ENCODE data around the gene SPTA1. TPM values are rescaled to one million over a fixed set of nuclear protein-coding genes. Genes with fewer than 3 reads are reported as not detected.

Gene SPTA1
- total and polyA plus RNA-seq, 2 of the 8 experiments (the other 6 are each of a cell fraction or from before 2014, with no cell fraction given), result not detected

DNA sequence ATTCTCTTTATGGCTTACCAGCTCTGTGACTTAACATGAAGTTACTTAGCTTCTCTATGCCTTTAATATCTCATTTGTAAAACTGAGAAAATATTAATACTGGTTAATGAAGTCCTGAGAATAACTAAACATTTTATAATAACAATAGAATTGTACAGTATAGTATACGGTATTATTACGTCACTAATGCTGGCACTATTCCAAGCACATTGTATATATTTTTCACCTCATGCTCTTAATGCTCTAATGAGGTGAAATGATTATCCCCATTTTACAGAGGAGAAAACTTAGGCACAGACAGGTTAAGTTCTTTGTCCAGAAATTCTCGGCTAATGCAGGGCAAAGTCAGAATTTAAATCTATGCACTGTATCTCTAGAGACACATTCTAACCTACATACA lies 33.1 kb upstream of the SPTA1 start:
- H2BK15ac ChIP-seq (ENCODE audit: low read length), result no peak overlapping the region
- no peaks in the 10 kb centered on the region for H3K4me1 ChIP-seq (replicated peaks in 1 of 4; ENCODE audit: control insufficient read depth in 3 of 4, insufficient read depth in 4 of 4, low read length in 3 of 4)
- no peak overlapping the region for H3K56ac ChIP-seq (replicated peaks; ENCODE audit: insufficient read length, low read depth, low read length)
- FAIRE-seq (no peak), DNase-seq (ENCODE audit: low read depth in 1 of 2, low spot score in 2 of 2) (no peak)
- H3K14ac ChIP-seq (ENCODE audit: insufficient read length), result no peak overlapping the region
- H3K4me3 ChIP-seq (ENCODE audit: extremely low read depth in 1 of 4, insufficient read depth in 2 of 4, low read depth in 3 of 4, low read length in 4 of 4), result no peak overlapping the region
- no peaks in the 10 kb centered on the region for H3K36me3 ChIP-seq (ENCODE audit: control insufficient read depth in 2 of 4, insufficient read depth in 4 of 4, low read length in 3 of 4)
- POLR2A ChIA-PET (ENCODE audit: partially characterized antibody), result interaction anchor here (1.0 kb wide), 1 partner anchor 14 kb away, joined by 3 read pairs; no protein-coding TSS in a partner anchor
- H3K27ac ChIP-seq (ENCODE audit: low read depth, low read length), result no peak overlapping the region
- CTCF ChIA-PET (ENCODE audit: partially characterized antibody), result no interaction called here
- no peak overlapping the region; the same call in 1 of the 2 replicates for H2AFZ ChIP-seq (ENCODE audit: low read length)
- H3K79me1 ChIP-seq (ENCODE audit: low read depth, low read length), result no peaks in the 10 kb centered on the region
- no peak overlapping the region for H2BK120ac ChIP-seq (replicated peaks; ENCODE audit: low read depth, low read length)
- no peak overlapping the region for H4K5ac ChIP-seq (ENCODE audit: insufficient read length, low read depth, low read length)
- H3K23me2 ChIP-seq (ENCODE audit: low read depth, low read length), result no peaks in the 10 kb centered on the region
- H2BK20ac ChIP-seq (ENCODE audit: low read length), result no peak overlapping the region
- H4K20me1 ChIP-seq (replicated peaks in 1 of 2; ENCODE audit: control insufficient read depth in 1 of 2, insufficient read depth in 2 of 2, low read length in 2 of 2), result no peaks in the 10 kb centered on the region
- H3K79me2 ChIP-seq (ENCODE audit: control insufficient read depth in 1 of 2, insufficient read depth in 2 of 2, low read length in 2 of 2), result no peaks in the 10 kb centered on the region
- WGBS, 2 experiments (ENCODE audit: extremely low coverage in 1 of 2, insufficient coverage in 1 of 2, insufficient read length in 1 of 2, insufficient replicate concordance in 2 of 2, low coverage in 1 of 2, low lambda C conversion rate in 2 of 2, missing lambda C conversion rate in 1 of 2), result 88% methylated on average over 3 of the region's 3 CpGs; no CpG with 5 or more reads in 1 of the 2 experiments
- no peak overlapping the region for H4K8ac ChIP-seq (ENCODE audit: extremely low read depth, insufficient read depth, low read length)
- no peaks in the 10 kb centered on the region for H3K27me3 ChIP-seq (replicated peaks in 1 of 4; ENCODE audit: control insufficient read depth in 3 of 4, extremely low read depth in 1 of 4, insufficient read depth in 3 of 4, low read length in 3 of 4)
- H3K9me3 ChIP-seq (ENCODE audit: insufficient read depth in 2 of 2, low read depth in 1 of 2, low read length in 1 of 2), result no peaks in the 10 kb centered on the region
- H3K23ac ChIP-seq (ENCODE audit: insufficient read length), result no peak overlapping the region
- H3K4ac ChIP-seq (replicated peaks; ENCODE audit: insufficient read length, low read depth, low read length), result no peak overlapping the region
- H3K4me2 ChIP-seq (ENCODE audit: insufficient read depth in 1 of 2, low read depth in 2 of 2, low read length in 2 of 2), result no peak overlapping the region
- H2BK12ac ChIP-seq (ENCODE audit: low read depth, low read length), result no peak overlapping the region
- no peak overlapping the region for H3K9ac ChIP-seq (replicated peaks in 1 of 4; ENCODE audit: extremely low read depth in 1 of 4, low read depth in 3 of 4, low read length in 3 of 4)
- H2BK5ac ChIP-seq (ENCODE audit: low read depth, low read length), result no peak overlapping the region
- no peak overlapping the region for H4K91ac ChIP-seq (replicated peaks; ENCODE audit: insufficient read length, low read length)
- no peak overlapping the region for H3K18ac ChIP-seq (ENCODE audit: extremely low read depth, low read length)
- no peak overlapping the region for H2AK5ac ChIP-seq (ENCODE audit: low read depth, low read length)
- TF ChIP-seq EP300 (IDR thresholded peaks at IDR 0.05; ENCODE audit: borderline replicate concordance in 1 of 2, low read depth in 2 of 2, low read length in 2 of 2) (no peak), CBX5 (IDR thresholded peaks at IDR 0.05; ENCODE audit: low read depth, low read length) (no peak), CHD2 (IDR thresholded peaks at IDR 0.05; ENCODE audit: low read length) (no peak), SP2 (IDR thresholded peaks at IDR 0.05; ENCODE audit: low read length) (no peak), BACH1 (IDR thresholded peaks at IDR 0.05; ENCODE audit: low read length) (no peak), SAP30 (IDR thresholded peaks at IDR 0.05; ENCODE audit: insufficient read depth, insufficient replicate concordance, low read length) (no peak), SIX5 (IDR thresholded peaks at IDR 0.05; ENCODE audit: low read depth, low read length) (no peak), KDM4A (IDR thresholded peaks at IDR 0.05; ENCODE audit: low read depth, low read length, severe bottlenecking) (no peak), JUN (IDR thresholded peaks at IDR 0.05; ENCODE audit: low read depth, low read length) (no peak), JUND (IDR thresholded peaks at IDR 0.05; ENCODE audit: low read length) (no peak), CTBP2 (IDR thresholded peaks at IDR 0.05; ENCODE audit: borderline replicate concordance, insufficient read depth, insufficient read length, low read length) (no peak), RNF2 (IDR thresholded peaks at IDR 0.05; ENCODE audit: borderline replicate concordance, low read depth, low read length, missing control alignments, poor library complexity, severe bottlenecking) (no peak), NRF1 (IDR thresholded peaks at IDR 0.05; ENCODE audit: low read depth, low read length) (no peak)
